Epithelial cell of proximal tubule (primary cell): ENCODE data around the gene ME1. TPM values are rescaled to one million over a fixed set of nuclear protein-coding genes. Genes with fewer than 3 reads are reported as not detected.

Source experiments
- DNase-seq: peaks from one replicate; pipeline ENCODE4 v3.0.0-alpha.2; 2011; ENCODE audit warnings: low read depth
- H3K4me3 ChIP-seq: 2 replicates; pipeline ENCODE4 v1.5.1; 2011; ENCODE audit warnings: low read depth, mild to moderate bottlenecking, low read length
- CTCF ChIP-seq: conservative IDR thresholded peaks from 2 replicates; pipeline ENCODE4 v1.5.1; 2012; ENCODE audit warnings: low read depth, mild to moderate bottlenecking, low read length
- total RNA-seq: library from RNA; depleted of rRNA; stranded (reverse); fragments of >200 nt; gene quantifications from 2 replicates; pipeline ENCODE4 v1.2.3, GENCODE V29; 2015

ME1 gene
- total RNA-seq, 1 donor from 2014 or later, result 13.3 TPM

GRCh38 chr6:83182114-83182513 is 248.7 kb downstream of the ME1 start:
- no peak for TF ChIP-seq CTCF
- no peak for DNase-seq
- no peak overlapping the region for H3K4me3 ChIP-seq

- no peak for DNase-seq
- no peak for TF ChIP-seq CTCF
- no peak overlapping the region for H3K4me3 ChIP-seq
Observed at GRCh38 chr6:83180426-83180950, 250.4 kb downstream of the ME1 start.

GRCh38 chr6:83176246-83176645 is 254.6 kb downstream of the ME1 start:
- H3K4me3 ChIP-seq, result no peak overlapping the region
- DNase-seq, result no peak
- no peak for TF ChIP-seq CTCF

- TF ChIP-seq CTCF, result no peak
- no peak for DNase-seq
Observed at GRCh38 chr6:83169511-83169910, 261.3 kb downstream of the ME1 start.

GRCh38 chr6:83169106-83169505 is 261.7 kb downstream of the ME1 start:
- H3K4me3 ChIP-seq, result no peak overlapping the region
- no peak for TF ChIP-seq CTCF
- no peak for DNase-seq

More at GRCh38 chr6:83169511-83169910, 261.3 kb downstream of the ME1 start:
- no peak overlapping the region for H3K4me3 ChIP-seq

GRCh38 chr6:83168556-83168955 is 262.3 kb downstream of the ME1 start:
- DNase-seq, result no peak
- TF ChIP-seq CTCF, result no peak
- no peak overlapping the region for H3K4me3 ChIP-seq

GRCh38 chr6:83167726-83168278 is 263.0 kb downstream of the ME1 start:
- H3K4me3 ChIP-seq, result no peak overlapping the region
- no peak for DNase-seq
- TF ChIP-seq CTCF, result no peak
